Stimulated activated CD4-positive, alpha-beta T cell treated with anti-CD3 and anti-CD28 coated beads, TNF-alpha, amount 100 ng/mL, for 4 hours (primary cell): ENCODE data around the gene CKMT1B.
"Not testable (repeated sequence)": the region's sequence is repeated elsewhere in the genome, so short reads cannot be mapped to it uniquely, and the experiment has no call there.

Experiments used
- DNase-seq, 3 experiments: peaks; one replicate each; pipeline ENCODE4 v3.0.0-alpha.2; 2020; ENCODE audit warnings: low read depth in 3 of 3

Gene CKMT1B

GRCh38 chr15:43638464-43639204, 44.8 kb downstream of the CKMT1B start:
- DNase-seq: not testable (repeated sequence)
